Measurements from ENCODE around the gene PRSS57.
A peak's percentile ranks its signal among the peaks of the same experiment; 100 is the strongest.

Gene PRSS57

GRCh38 chr19:711254-711653 is 16.0 kb upstream of the PRSS57 start:
- peak overlapping the region; percentile 43 for H3K56ac ChIP-seq (ENCODE audit: low read length)
- no peak overlapping the region for H3K4me2 ChIP-seq (ENCODE audit: low read length)
- no peak overlapping the region for H4K5ac ChIP-seq (ENCODE audit: low read length)
- H2BK15ac ChIP-seq (replicated peaks; ENCODE audit: low read depth): no peak overlapping the region
- DNase-seq: peak; percentile 45
- H3K4me1 ChIP-seq (ENCODE audit: control insufficient read depth, low read depth, low read length): no peaks in the 10 kb centered on the region
- H3K9ac ChIP-seq (ENCODE audit: low read length): no peak overlapping the region
- H3K27me3 ChIP-seq (ENCODE audit: insufficient read depth, low read length, poor library complexity): no peaks in the 10 kb centered on the region
- H3K4me3 ChIP-seq (ENCODE audit: low read length): no peak overlapping the region
- WGBS (ENCODE audit: extremely low coverage, insufficient coverage, low lambda C conversion rate): no CpG with 5 or more reads among the region's 8 CpGs
- H3K23ac ChIP-seq (ENCODE audit: low read length): no peak overlapping the region
- H4K8ac ChIP-seq (ENCODE audit: low read depth, low read length): no peak overlapping the region
- no peaks in the 10 kb centered on the region for H3K79me2 ChIP-seq (ENCODE audit: control insufficient read depth, insufficient read depth, low read length)
- no peak overlapping the region for H2BK120ac ChIP-seq (ENCODE audit: low read depth, low read length)
- no peaks in the 10 kb centered on the region for H3K79me1 ChIP-seq (ENCODE audit: low read length)
- H3K27ac ChIP-seq (ENCODE audit: low read depth, low read length): no peak overlapping the region
- no peaks in the 10 kb centered on the region for H3K36me3 ChIP-seq (ENCODE audit: control insufficient read depth, insufficient read depth, low read length)
- no peak overlapping the region for H2BK5ac ChIP-seq (ENCODE audit: low read length)
- H3K18ac ChIP-seq (ENCODE audit: low read length): no peak overlapping the region
- no peak overlapping the region for H3K4ac ChIP-seq (ENCODE audit: low read depth, low read length)
- no peak overlapping the region for H2AK5ac ChIP-seq (ENCODE audit: low read length)

- Histone ChIP-seq H3K27me3 (ENCODE audit: insufficient read depth, low read length, poor library complexity) (no peaks in the 10 kb centered on the region), H3K9ac (ENCODE audit: low read length) (no peak overlapping the region), H3K79me1 (ENCODE audit: low read length) (no peaks in the 10 kb centered on the region), H4K8ac (ENCODE audit: low read depth, low read length) (no peak overlapping the region), H3K4me1 (ENCODE audit: control insufficient read depth, low read depth, low read length) (no peaks in the 10 kb centered on the region), H3K56ac (ENCODE audit: low read length) (peak overlapping the region; percentile 43), H3K23ac (ENCODE audit: low read length) (no peak overlapping the region), H3K4me3 (ENCODE audit: low read length) (no peak overlapping the region), H2BK5ac (ENCODE audit: low read length) (no peak overlapping the region), H2BK120ac (ENCODE audit: low read depth, low read length) (no peak overlapping the region), H2AK5ac (ENCODE audit: low read length) (no peak overlapping the region), H2BK15ac (replicated peaks; ENCODE audit: low read depth) (no peak overlapping the region), H3K18ac (ENCODE audit: low read length) (no peak overlapping the region), H3K4me2 (ENCODE audit: low read length) (no peak overlapping the region), H3K36me3 (ENCODE audit: control insufficient read depth, insufficient read depth, low read length) (no peaks in the 10 kb centered on the region), H3K4ac (ENCODE audit: low read depth, low read length) (no peak overlapping the region), H3K79me2 (ENCODE audit: control insufficient read depth, insufficient read depth, low read length) (no peaks in the 10 kb centered on the region), H4K5ac (ENCODE audit: low read length) (no peak overlapping the region), H3K27ac (ENCODE audit: low read depth, low read length) (no peak overlapping the region)
- WGBS (ENCODE audit: extremely low coverage, insufficient coverage, low lambda C conversion rate): no CpG with 5 or more reads among the region's 21 CpGs
- DNase-seq: no peak
These were observed 15.5 kb upstream of the PRSS57 start for GRCh38 chr19:710767-711166.

- no peaks in the 10 kb centered on the region for H3K27me3 ChIP-seq (ENCODE audit: insufficient read depth, low read length, poor library complexity)
- no peaks in the 10 kb centered on the region for H3K79me1 ChIP-seq (ENCODE audit: low read length)
- no peak overlapping the region for H3K4ac ChIP-seq (ENCODE audit: low read depth, low read length)
- no peak overlapping the region for H2AK5ac ChIP-seq (ENCODE audit: low read length)
- H2BK5ac ChIP-seq (ENCODE audit: low read length): no peak overlapping the region
- no peaks in the 10 kb centered on the region for H3K79me2 ChIP-seq (ENCODE audit: control insufficient read depth, insufficient read depth, low read length)
- H4K5ac ChIP-seq (ENCODE audit: low read length): no peak overlapping the region
- H4K8ac ChIP-seq (ENCODE audit: low read depth, low read length): no peak overlapping the region
- H3K4me3 ChIP-seq (ENCODE audit: low read length): no peak overlapping the region
- H3K4me2 ChIP-seq (ENCODE audit: low read length): no peak overlapping the region
- H3K27ac ChIP-seq (ENCODE audit: low read depth, low read length): no peak overlapping the region
- no peak for DNase-seq
- H2BK120ac ChIP-seq (ENCODE audit: low read depth, low read length): no peak overlapping the region
- no peak overlapping the region for H3K23ac ChIP-seq (ENCODE audit: low read length)
- H3K9ac ChIP-seq (ENCODE audit: low read length): no peak overlapping the region
- H2BK15ac ChIP-seq (replicated peaks; ENCODE audit: low read depth): no peak overlapping the region
- H3K36me3 ChIP-seq (ENCODE audit: control insufficient read depth, insufficient read depth, low read length): no peaks in the 10 kb centered on the region
- no CpG with 5 or more reads among the region's 27 CpGs for WGBS (ENCODE audit: extremely low coverage, insufficient coverage, low lambda C conversion rate)
- H3K4me1 ChIP-seq (ENCODE audit: control insufficient read depth, low read depth, low read length): no peaks in the 10 kb centered on the region
- no peak overlapping the region for H3K18ac ChIP-seq (ENCODE audit: low read length)
- H3K56ac ChIP-seq (ENCODE audit: low read length): peak overlapping the region; percentile 82
These were observed 14.8 kb upstream of the PRSS57 start for GRCh38 chr19:709965-710571.

GRCh38 chr19:709196-709964 is 14.1 kb upstream of the PRSS57 start:
- no peak for DNase-seq
- no peak overlapping the region for H4K8ac ChIP-seq (ENCODE audit: low read depth, low read length)
- H3K36me3 ChIP-seq (ENCODE audit: control insufficient read depth, insufficient read depth, low read length): no peaks in the 10 kb centered on the region
- no peaks in the 10 kb centered on the region for H3K4me1 ChIP-seq (ENCODE audit: control insufficient read depth, low read depth, low read length)
- H3K23ac ChIP-seq (ENCODE audit: low read length): no peak overlapping the region
- no CpG with 5 or more reads among the region's 78 CpGs for WGBS (ENCODE audit: extremely low coverage, insufficient coverage, low lambda C conversion rate)
- H2BK5ac ChIP-seq (ENCODE audit: low read length): no peak overlapping the region
- H2AK5ac ChIP-seq (ENCODE audit: low read length): no peak overlapping the region
- H3K27ac ChIP-seq (ENCODE audit: low read depth, low read length): no peak overlapping the region
- H3K27me3 ChIP-seq (ENCODE audit: insufficient read depth, low read length, poor library complexity): no peaks in the 10 kb centered on the region
- peak overlapping the region; percentile 94 for H3K18ac ChIP-seq (ENCODE audit: low read length)
- H3K9ac ChIP-seq (ENCODE audit: low read length): peak overlapping the region; percentile 61
- H3K79me2 ChIP-seq (ENCODE audit: control insufficient read depth, insufficient read depth, low read length): no peaks in the 10 kb centered on the region
- peak overlapping the region; percentile 82 for H3K56ac ChIP-seq (ENCODE audit: low read length)
- H2BK15ac ChIP-seq (replicated peaks; ENCODE audit: low read depth): no peak overlapping the region
- H3K4ac ChIP-seq (ENCODE audit: low read depth, low read length): peak overlapping the region; percentile 56
- H3K79me1 ChIP-seq (ENCODE audit: low read length): no peaks in the 10 kb centered on the region
- H2BK120ac ChIP-seq (ENCODE audit: low read depth, low read length): no peak overlapping the region
- H3K4me3 ChIP-seq (ENCODE audit: low read length): peak overlapping the region; percentile 33
- no peak overlapping the region for H4K5ac ChIP-seq (ENCODE audit: low read length)
- H3K4me2 ChIP-seq (ENCODE audit: low read length): peak overlapping the region; percentile 71

GRCh38 chr19:708154-709143 is 13.2 kb upstream of the PRSS57 start, which contains the start of gene PALM:
PALM (plus strand) TSS chr19:708935; CDS start chr19:709147, 212 bp downstream.
- Histone ChIP-seq H4K8ac (ENCODE audit: low read depth, low read length) (no peak within 1 kb of the TSS), H2AK5ac (ENCODE audit: low read length) (no peak within 1 kb of the TSS), H3K4ac (ENCODE audit: low read depth, low read length) (peak within 1 kb of the TSS; percentile 56), H2BK15ac (replicated peaks; ENCODE audit: low read depth) (no peak within 1 kb of the TSS), H3K23ac (ENCODE audit: low read length) (no peak within 1 kb of the TSS), H3K9ac (ENCODE audit: low read length) (peak within 1 kb of the TSS; percentile 61), H3K27me3 (ENCODE audit: insufficient read depth, low read length, poor library complexity) (no peaks in the 10 kb centered on the region), H2BK120ac (ENCODE audit: low read depth, low read length) (no peak within 1 kb of the TSS), H3K4me2 (ENCODE audit: low read length) (peak within 1 kb of the TSS; percentile 71), H3K79me1 (ENCODE audit: low read length) (no peaks in the 10 kb centered on the region), H3K18ac (ENCODE audit: low read length) (peak within 1 kb of the TSS; percentile 94), H3K27ac (ENCODE audit: low read depth, low read length) (no peak within 1 kb of the TSS), H3K56ac (ENCODE audit: low read length) (peak within 1 kb of the TSS; percentile 82), H3K4me3 (ENCODE audit: low read length) (peak within 1 kb of the TSS; percentile 33), H3K36me3 (ENCODE audit: control insufficient read depth, insufficient read depth, low read length) (no peaks in the 10 kb centered on the region), H4K5ac (ENCODE audit: low read length) (no peak within 1 kb of the TSS), H2BK5ac (ENCODE audit: low read length) (no peak within 1 kb of the TSS), H3K4me1 (ENCODE audit: control insufficient read depth, low read depth, low read length) (peaks cover 1% of the 10 kb centered on the region), H3K79me2 (ENCODE audit: control insufficient read depth, insufficient read depth, low read length) (no peaks in the 10 kb centered on the region)
- WGBS (ENCODE audit: extremely low coverage, insufficient coverage, low lambda C conversion rate): no CpG with 5 or more reads among the region's 93 CpGs
- DNase-seq: peak; percentile 34
